GM18951 (cell line): Measurements from ENCODE around the gene TRIM25.

Source experiments
- POLR2A ChIP-seq: IDR thresholded peaks from 4 replicates; pipeline ENCODE4 v1.6.1; 2011; ENCODE audit warnings: mild to moderate bottlenecking; ENCODE audit not compliant: insufficient read length, insufficient read depth; ENCODE audit errors: extremely low read depth
- in situ Hi-C: fragments of 300-500 bp; cut with MboI; formaldehyde crosslinking; loops from one replicate; pipeline ENCODE4 v1.12.0; 2022; ENCODE audit warnings: low sequenced_read_pairs, mixed read lengths, inconsistent platforms; ENCODE audit not compliant: unreplicated experiment

The TRIM25 gene

GRCh38 chr17:56936697-56937322 is 23.0 kb upstream of the TRIM25 start:
- in situ Hi-C loops: loop anchor here (5.0 kb wide), 1 partner anchor 120 kb away; no protein-coding TSS in a partner anchor
- no peak for TF ChIP-seq POLR2A

- in situ Hi-C loops: loop anchor here (5.0 kb wide), 1 partner anchor 118 kb away; no protein-coding TSS in a partner anchor
Observed at GRCh38 chr17:56935461-56935860, 21.6 kb upstream of the TRIM25 start.

GRCh38 chr17:56934280-56934679 is 20.4 kb upstream of the TRIM25 start:
- in situ Hi-C loops: no loop called here
- no peak for TF ChIP-seq POLR2A

More at GRCh38 chr17:56935461-56935860, 21.6 kb upstream of the TRIM25 start:
- TF ChIP-seq POLR2A: no peak

- no peak for TF ChIP-seq POLR2A
- in situ Hi-C loops: no loop called here
Observed at GRCh38 chr17:56933868-56934267, 20.0 kb upstream of the TRIM25 start.

GRCh38 chr17:56933151-56933745 is 19.4 kb upstream of the TRIM25 start:
- in situ Hi-C loops: no loop called here
- TF ChIP-seq POLR2A: no peak

- in situ Hi-C loops: no loop called here
- no peak for TF ChIP-seq POLR2A
Observed at GRCh38 chr17:56930739-56931337, 17.0 kb upstream of the TRIM25 start.

- TF ChIP-seq POLR2A: no peak
- in situ Hi-C loops: no loop called here
Observed at GRCh38 chr17:56929362-56929969, 15.6 kb upstream of the TRIM25 start.

- no peak for TF ChIP-seq POLR2A
- in situ Hi-C loops: no loop called here
Observed at GRCh38 chr17:56928586-56928985, 14.7 kb upstream of the TRIM25 start.

GRCh38 chr17:56926704-56927103 is 12.9 kb upstream of the TRIM25 start:
- no peak for TF ChIP-seq POLR2A
- in situ Hi-C loops: no loop called here

- no peak for TF ChIP-seq POLR2A
Observed at GRCh38 chr17:56926270-56926669, 12.4 kb upstream of the TRIM25 start.

GRCh38 chr17:56925088-56925487 is 11.2 kb upstream of the TRIM25 start:
- TF ChIP-seq POLR2A: no peak
- in situ Hi-C loops: no loop called here

More at GRCh38 chr17:56926270-56926669, 12.4 kb upstream of the TRIM25 start:
- in situ Hi-C loops: no loop called here

- no peak for TF ChIP-seq POLR2A
- in situ Hi-C loops: no loop called here
Observed at GRCh38 chr17:56919717-56920116, 5.9 kb upstream of the TRIM25 start.

GRCh38 chr17:56918916-56919315 is 5.1 kb upstream of the TRIM25 start:
- in situ Hi-C loops: no loop called here

More at GRCh38 chr17:56918916-56919315, 5.1 kb upstream of the TRIM25 start:
- TF ChIP-seq POLR2A: no peak
